ENCODE measurements around the gene SH3YL1. TPM values are rescaled to one million over a fixed set of nuclear protein-coding genes. Genes with fewer than 3 reads are reported as not detected.
A peak's percentile ranks its signal among the peaks of the same experiment; 100 is the strongest.

Gene SH3YL1
- total RNA-seq (10 to 100 TPM; 16.6 to 19.7 TPM), polyA plus RNA-seq (21.8 TPM)

- Mint-ChIP-seq H3K9me3 (peaks cover 0 to 2% (median 0%) of the 10 kb centered on the region in 5 donors), H3K4me3 (peak within 1 kb of the TSS; percentile 91 to 96 (median 92)), H3K36me3 (peaks cover 2 to 24% (median 6%) of the 10 kb centered on the region in 3 donors), H3K27me3 (peaks cover 0 to 2% of the 10 kb centered on the region in 2 donors), H3K4me1 (peaks cover 35 to 67% (median 49%) of the 10 kb centered on the region in 3 donors), H3K27ac (peak within 1 kb of the TSS; percentile 94 to 99 (median 96))
- ChIA-PET CTCF (no interaction called here), POLR2A (no interaction called here)
- H3K4me1 ChIP-seq (ENCODE audit: insufficient read depth, low read length), result peaks cover 43% of the 10 kb centered on the region
- no peaks in the 10 kb centered on the region for H3K27me3 ChIP-seq (ENCODE audit: insufficient read depth, low read length, poor library complexity, severe bottlenecking)
- DNase-seq, result peak; percentile 47 to 83 (median 68)
- H3K9me3 ChIP-seq (ENCODE audit: low read length), result no peaks in the 10 kb centered on the region
- no peaks in the 10 kb centered on the region for H3K36me3 ChIP-seq (ENCODE audit: insufficient read depth, low read length)
- peak within 1 kb of the TSS; percentile 93 for H3K4me3 ChIP-seq (ENCODE audit: low read length)
- H3K27ac ChIP-seq (ENCODE audit: low read depth, low read length), result peak within 1 kb of the TSS; percentile 92
These were observed at the start of gene SH3YL1 for GRCh38 chr2:263774-264492. TSS of gene SH3YL1 (minus strand) at chr2:264032. CDS start at chr2:263984, 48 bp downstream.

DNA sequence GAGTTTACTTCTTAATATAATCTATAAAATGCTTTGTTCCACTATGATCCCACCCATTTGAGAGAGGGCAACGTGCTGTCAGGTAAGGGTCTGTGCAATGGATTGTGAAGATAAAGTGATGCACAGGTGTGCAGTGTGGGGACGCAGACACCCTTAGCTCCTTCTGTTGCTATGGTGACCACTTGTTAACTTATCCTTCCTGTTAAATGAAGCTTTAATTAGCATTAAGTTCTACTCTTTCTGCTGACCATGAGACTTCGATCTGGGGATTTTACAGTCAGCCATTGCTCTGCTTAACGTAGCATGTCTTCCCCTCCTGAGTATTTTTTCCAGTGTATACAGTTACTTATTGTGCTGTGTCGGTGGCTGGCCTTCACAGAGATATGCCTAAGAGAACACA is 47.2 kb upstream of the SH3YL1 start:
- Histone ChIP-seq H3K9me3 (ENCODE audit: low read length) (no peaks in the 10 kb centered on the region), H3K4me1 (ENCODE audit: insufficient read depth, low read length) (no peaks in the 10 kb centered on the region), H3K27me3 (ENCODE audit: insufficient read depth, low read length, poor library complexity, severe bottlenecking) (no peaks in the 10 kb centered on the region), H3K27ac (ENCODE audit: low read depth, low read length) (no peak overlapping the region), H3K4me3 (ENCODE audit: low read length) (no peak overlapping the region), H3K36me3 (ENCODE audit: insufficient read depth, low read length) (no peaks in the 10 kb centered on the region)
- H3K27me3 Mint-ChIP-seq, result peaks cover 0 to 8% of the 10 kb centered on the region in 2 donors
- ChIA-PET CTCF (no interaction called here), POLR2A (no interaction called here)
- peaks cover 0 to under 1% (median 0%) of the 10 kb centered on the region in 3 donors for H3K4me1 Mint-ChIP-seq
- H3K36me3 Mint-ChIP-seq, result no peaks in the 10 kb centered on the region
- no peak for DNase-seq
- no peak overlapping the region for H3K27ac Mint-ChIP-seq
- H3K4me3 Mint-ChIP-seq, result no peak overlapping the region
- no peaks in the 10 kb centered on the region for H3K9me3 Mint-ChIP-seq

DNA sequence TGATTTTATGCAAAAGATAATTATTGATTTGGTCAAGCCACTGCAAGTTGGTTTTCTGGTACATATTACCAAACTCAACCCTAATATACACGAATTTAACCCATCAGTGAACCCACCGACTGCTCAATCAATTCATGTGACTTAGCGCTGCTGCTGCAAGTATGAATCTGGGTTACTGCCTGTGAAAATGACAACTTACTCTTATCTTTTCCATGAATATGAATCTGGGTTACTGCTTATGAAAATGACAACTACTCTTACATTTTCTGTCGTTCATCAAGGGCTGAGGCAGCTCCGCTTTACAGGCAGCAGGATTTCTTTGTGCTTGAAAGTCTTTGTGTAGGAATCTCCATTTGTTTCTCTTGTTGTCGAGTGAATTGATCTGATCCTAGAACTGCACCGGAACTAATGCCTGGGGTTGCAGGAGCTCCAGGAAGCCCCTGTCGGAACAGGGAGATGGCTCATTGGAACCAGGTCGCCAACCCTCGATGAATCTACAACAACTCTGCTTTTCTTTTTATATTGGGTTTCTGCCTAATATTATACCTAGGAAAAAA is 46.2 kb upstream of the SH3YL1 start:
- Mint-ChIP-seq H3K4me1 (no peaks in the 10 kb centered on the region), H3K4me3 (no peak overlapping the region), H3K27me3 (peaks cover 0 to 11% of the 10 kb centered on the region in 2 donors), H3K27ac (no peak overlapping the region), H3K9me3 (no peaks in the 10 kb centered on the region), H3K36me3 (no peaks in the 10 kb centered on the region)
- no peak for DNase-seq
- ChIA-PET POLR2A (no interaction called here), CTCF (no interaction called here)
- H3K27ac ChIP-seq (ENCODE audit: low read depth, low read length), result no peak overlapping the region
- no peaks in the 10 kb centered on the region for H3K27me3 ChIP-seq (ENCODE audit: insufficient read depth, low read length, poor library complexity, severe bottlenecking)
- no peaks in the 10 kb centered on the region for H3K9me3 ChIP-seq (ENCODE audit: low read length)
- no peaks in the 10 kb centered on the region for H3K36me3 ChIP-seq (ENCODE audit: insufficient read depth, low read length)
- H3K4me1 ChIP-seq (ENCODE audit: insufficient read depth, low read length), result no peaks in the 10 kb centered on the region
- no peak overlapping the region for H3K4me3 ChIP-seq (ENCODE audit: low read length)

DNA sequence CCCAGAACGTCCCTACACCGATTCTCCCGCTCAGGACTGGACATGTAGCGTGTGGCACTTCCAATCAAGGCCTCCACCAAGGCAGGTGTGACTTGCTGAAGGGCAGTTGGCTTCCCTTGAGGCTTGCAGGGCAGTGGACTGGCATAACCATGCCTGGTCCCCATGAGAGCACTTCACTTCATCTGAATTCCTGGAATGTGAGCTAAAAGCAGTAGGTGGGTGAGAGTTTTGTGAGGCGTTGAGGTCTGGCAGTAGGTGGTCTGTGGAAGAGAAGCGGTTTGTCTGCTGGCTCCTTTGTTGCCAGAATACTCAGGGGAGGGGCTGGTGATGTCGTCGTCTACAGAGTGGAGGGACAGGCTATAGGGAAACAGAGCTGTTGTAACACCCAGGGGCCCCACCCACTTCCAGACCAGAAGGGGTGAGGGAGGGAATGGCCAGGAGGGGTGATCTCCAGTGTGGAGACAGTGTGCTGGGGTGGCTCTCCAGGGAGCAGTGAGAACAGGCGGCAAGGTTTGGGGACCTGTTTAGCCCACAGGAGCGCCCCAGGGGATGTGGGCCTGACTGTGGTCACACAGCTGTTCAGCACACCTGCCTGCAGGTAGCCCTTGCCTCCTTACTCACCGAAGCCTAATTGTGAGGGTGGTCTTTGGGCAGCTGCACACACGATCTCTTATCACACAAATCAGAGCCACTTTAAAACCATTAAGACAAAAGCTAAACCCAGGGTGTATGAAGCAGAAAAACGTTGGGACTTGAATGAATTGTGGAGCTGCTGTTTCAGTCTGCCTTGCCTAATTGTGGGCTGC is 45.5 kb upstream of the SH3YL1 start:
- CTCF ChIA-PET, result no interaction called here
- peak overlapping the region in 2 of 8 donors; percentile 1 to 76 for H3K27ac Mint-ChIP-seq
- Histone ChIP-seq H3K36me3 (ENCODE audit: insufficient read depth, low read length) (no peaks in the 10 kb centered on the region), H3K4me1 (ENCODE audit: insufficient read depth, low read length) (no peaks in the 10 kb centered on the region), H3K9me3 (ENCODE audit: low read length) (no peaks in the 10 kb centered on the region), H3K27me3 (ENCODE audit: insufficient read depth, low read length, poor library complexity, severe bottlenecking) (no peaks in the 10 kb centered on the region), H3K4me3 (ENCODE audit: low read length) (no peak overlapping the region), H3K27ac (ENCODE audit: low read depth, low read length) (no peak overlapping the region)
- H3K27me3 Mint-ChIP-seq, result peaks cover 0 to 11% of the 10 kb centered on the region in 2 donors
- no peaks in the 10 kb centered on the region for H3K4me1 Mint-ChIP-seq
- no peaks in the 10 kb centered on the region for H3K9me3 Mint-ChIP-seq
- no peak overlapping the region for H3K4me3 Mint-ChIP-seq
- POLR2A ChIA-PET, result no interaction called here
- H3K36me3 Mint-ChIP-seq, result no peaks in the 10 kb centered on the region
- no peak for DNase-seq

DNA sequence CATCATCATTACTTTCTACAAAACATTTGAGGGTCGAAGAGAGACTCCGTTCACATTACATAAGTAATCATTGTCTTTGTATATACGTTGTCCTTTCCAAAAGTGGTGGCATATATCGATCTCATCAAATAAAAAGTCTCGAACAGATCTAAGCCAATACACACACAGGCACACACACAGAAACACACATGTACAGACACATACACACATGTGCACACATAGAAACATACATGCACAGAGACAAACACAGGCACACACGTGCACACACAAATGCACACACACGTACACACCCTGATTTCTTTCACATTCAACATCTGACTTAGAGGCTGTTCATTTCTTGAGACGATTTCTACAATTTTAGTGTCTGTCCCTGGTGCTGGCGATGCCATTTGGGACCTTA is 41.5 kb upstream of the SH3YL1 start:
- Histone ChIP-seq H3K36me3 (ENCODE audit: insufficient read depth, low read length) (no peaks in the 10 kb centered on the region), H3K9me3 (ENCODE audit: low read length) (no peaks in the 10 kb centered on the region), H3K27ac (ENCODE audit: low read depth, low read length) (no peak overlapping the region), H3K4me1 (ENCODE audit: insufficient read depth, low read length) (no peaks in the 10 kb centered on the region), H3K27me3 (ENCODE audit: insufficient read depth, low read length, poor library complexity, severe bottlenecking) (no peaks in the 10 kb centered on the region), H3K4me3 (ENCODE audit: low read length) (no peak overlapping the region)
- peaks cover 0 to 10% of the 10 kb centered on the region in 2 donors for H3K27me3 Mint-ChIP-seq
- peaks cover 0 to 10% (median 3%) of the 10 kb centered on the region in 5 donors for H3K9me3 Mint-ChIP-seq
- H3K27ac Mint-ChIP-seq, result no peak overlapping the region
- POLR2A ChIA-PET, result no interaction called here
- H3K4me1 Mint-ChIP-seq, result no peaks in the 10 kb centered on the region
- no peak for DNase-seq
- H3K4me3 Mint-ChIP-seq, result no peak overlapping the region
- CTCF ChIA-PET, result no interaction called here
- peaks cover 0 to 5% (median 0%) of the 10 kb centered on the region in 3 donors for H3K36me3 Mint-ChIP-seq

DNA sequence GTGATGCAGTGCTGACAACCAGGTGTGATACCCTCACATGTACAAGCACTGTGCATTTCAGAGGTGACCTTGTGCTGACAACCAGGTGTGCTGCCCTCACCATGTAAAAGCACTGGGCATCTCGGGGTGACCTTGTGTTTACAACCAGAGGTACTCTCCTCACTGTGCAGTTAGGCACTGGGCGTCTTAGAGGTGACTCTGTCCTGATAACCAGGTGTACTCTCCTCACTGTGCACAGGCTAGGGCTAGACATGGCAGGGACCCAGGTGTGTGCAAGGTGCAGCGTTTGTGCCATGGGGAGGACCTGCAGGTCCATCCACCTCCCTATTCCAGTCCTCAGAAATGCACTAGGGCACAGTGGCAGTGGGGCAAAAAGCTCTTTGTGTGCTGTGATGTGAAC is 32.5 kb upstream of the SH3YL1 start:
- Histone ChIP-seq H3K4me3 (ENCODE audit: low read length) (no peak overlapping the region), H3K4me1 (ENCODE audit: insufficient read depth, low read length) (no peaks in the 10 kb centered on the region), H3K27ac (ENCODE audit: low read depth, low read length) (no peak overlapping the region), H3K9me3 (ENCODE audit: low read length) (no peaks in the 10 kb centered on the region), H3K27me3 (ENCODE audit: insufficient read depth, low read length, poor library complexity, severe bottlenecking) (no peaks in the 10 kb centered on the region), H3K36me3 (ENCODE audit: insufficient read depth, low read length) (no peaks in the 10 kb centered on the region)
- POLR2A ChIA-PET, result no interaction called here
- H3K36me3 Mint-ChIP-seq, result peaks cover 0 to 9% (median 1%) of the 10 kb centered on the region in 3 donors
- H3K27ac Mint-ChIP-seq, result no peak overlapping the region
- CTCF ChIA-PET, result no interaction called here
- peaks cover 18 to 59% of the 10 kb centered on the region in 2 donors for H3K27me3 Mint-ChIP-seq
- DNase-seq, result no peak
- peaks cover 0 to 17% (median 2%) of the 10 kb centered on the region in 5 donors for H3K9me3 Mint-ChIP-seq
- H3K4me1 Mint-ChIP-seq, result no peaks in the 10 kb centered on the region
- no peak overlapping the region for H3K4me3 Mint-ChIP-seq

DNA sequence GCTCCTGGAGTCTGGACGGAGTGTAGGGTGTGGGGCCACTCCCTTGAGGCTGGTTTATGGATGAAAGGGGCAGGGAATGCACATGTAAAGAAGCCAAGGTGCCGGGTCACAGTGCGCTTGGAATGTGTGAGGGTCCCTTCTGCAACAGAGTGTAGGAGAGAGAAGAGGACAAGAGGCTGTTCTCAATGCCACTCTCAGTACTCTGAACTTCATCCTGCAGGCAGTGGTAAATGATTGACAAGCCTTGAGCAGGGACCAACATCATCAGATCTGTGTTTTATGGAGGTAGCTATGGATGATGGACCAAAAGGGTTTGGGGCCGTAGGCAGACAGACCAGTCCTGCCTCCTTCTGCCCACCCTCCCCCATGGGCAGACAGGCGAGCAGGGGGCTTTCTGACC is 31.3 kb upstream of the SH3YL1 start:
- H3K27me3 Mint-ChIP-seq, result peaks cover 28 to 64% of the 10 kb centered on the region in 2 donors
- peaks cover under 1 to 2% (median 1%) of the 10 kb centered on the region in 3 donors for H3K4me1 Mint-ChIP-seq
- CTCF ChIA-PET, result no interaction called here
- peaks cover 0 to 4% (median 1%) of the 10 kb centered on the region in 3 donors for H3K36me3 Mint-ChIP-seq
- H3K27ac ChIP-seq (ENCODE audit: low read depth, low read length), result no peak overlapping the region
- no peaks in the 10 kb centered on the region for H3K36me3 ChIP-seq (ENCODE audit: insufficient read depth, low read length)
- H3K4me3 Mint-ChIP-seq, result no peak overlapping the region
- peak overlapping the region in 1 of 8 donors; percentile 10 for H3K27ac Mint-ChIP-seq
- no peak for DNase-seq
- H3K4me1 ChIP-seq (ENCODE audit: insufficient read depth, low read length), result peaks cover 2% of the 10 kb centered on the region
- H3K4me3 ChIP-seq (ENCODE audit: low read length), result no peak overlapping the region
- POLR2A ChIA-PET, result no interaction called here
- peaks cover 3% of the 10 kb centered on the region for H3K27me3 ChIP-seq (ENCODE audit: insufficient read depth, low read length, poor library complexity, severe bottlenecking)
- H3K9me3 Mint-ChIP-seq, result peaks cover 0 to 7% (median 2%) of the 10 kb centered on the region in 5 donors
- no peaks in the 10 kb centered on the region for H3K9me3 ChIP-seq (ENCODE audit: low read length)
